NCI-H146 treated with DMSO at 0.1 percent for 48 hours (cell line): ENCODE results near the gene SLC25A1.

Source experiments
- DNase-seq: peaks from one replicate; lab custom pipeline; 2025; ENCODE audit not compliant: unreplicated experiment; lab: John Stamatoyannopoulos, UW

Gene SLC25A1

GRCh38 chr22:19178657-19179496, at the start of gene SLC25A1:
Gene SLC25A1 (minus strand): TSS chr22:19178736. CDS start chr22:19178673, 63 bp downstream.
- DNase-seq, result peak; percentile 17

- no peak for DNase-seq
Observed at GRCh38 chr22:19228179-19228578, 49.6 kb upstream of the SLC25A1 start.

DNA sequence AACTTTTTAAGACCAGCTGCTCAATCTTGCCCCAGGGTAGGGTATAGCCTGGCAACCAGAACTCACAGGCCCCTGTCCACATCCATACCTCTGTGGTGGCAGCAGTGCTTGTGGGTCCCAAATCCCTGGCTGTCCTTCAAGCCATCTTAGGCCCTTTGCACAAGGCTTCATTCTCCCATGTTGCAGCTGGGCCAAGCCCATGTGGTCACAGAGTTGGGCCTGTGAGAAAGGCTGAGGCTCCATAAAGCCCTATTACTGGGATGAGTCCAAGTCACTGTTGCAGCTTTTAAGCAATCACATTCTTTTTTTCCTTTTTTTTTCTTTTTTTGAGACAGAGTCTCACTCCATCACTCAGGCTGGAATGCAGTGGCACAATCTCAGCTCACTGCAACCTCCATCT, 47.9 kb upstream of the SLC25A1 start:
- no peak for DNase-seq

DNA sequence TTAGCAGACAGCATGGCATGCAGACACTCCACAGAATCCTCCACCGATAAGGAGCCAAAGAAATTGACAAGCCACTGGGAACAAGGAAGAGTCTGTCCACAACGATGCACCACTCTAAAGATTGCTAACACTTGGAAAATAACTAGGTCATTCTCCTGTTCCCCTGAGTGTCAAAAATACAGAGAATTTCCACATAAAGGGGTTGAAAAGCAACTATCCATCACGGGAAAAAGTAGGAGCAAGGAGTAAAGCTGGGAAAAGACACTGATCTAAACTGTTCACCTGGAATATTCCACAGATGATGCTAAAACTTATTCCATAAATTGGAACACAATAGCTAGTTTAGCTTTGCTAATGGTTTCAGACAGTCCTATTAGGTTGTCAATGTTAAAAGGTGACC, 47.0 kb upstream of the SLC25A1 start:
- DNase-seq, result no peak

GRCh38 chr22:19224985-19225384, 46.4 kb upstream of the SLC25A1 start:
- no peak for DNase-seq

- no peak for DNase-seq
Observed at GRCh38 chr22:19224557-19224956, 46.0 kb upstream of the SLC25A1 start.

GRCh38 chr22:19223617-19224016, 45.1 kb upstream of the SLC25A1 start:
- no peak for DNase-seq

DNA sequence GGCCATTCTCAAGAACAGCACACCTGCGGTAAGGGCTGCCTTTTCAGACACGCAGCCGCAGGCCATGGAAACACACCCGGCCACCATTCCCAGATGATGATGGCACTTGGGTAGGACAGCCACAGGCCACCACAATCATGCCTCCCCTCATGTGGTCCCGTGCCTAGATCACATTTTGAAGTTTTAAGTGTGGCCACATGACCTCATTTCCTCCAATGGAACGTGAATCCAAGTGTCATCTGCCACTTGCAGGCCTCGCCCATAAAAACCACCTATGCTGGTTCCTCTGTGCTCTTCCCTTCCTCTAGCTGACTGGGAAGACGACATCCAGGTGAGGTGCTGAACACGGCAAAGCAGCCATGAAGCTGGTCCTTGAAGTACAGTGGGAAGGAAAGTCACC, 44.6 kb upstream of the SLC25A1 start:
- DNase-seq, result no peak

- no peak for DNase-seq
Observed at GRCh38 chr22:19222242-19223005, 43.9 kb upstream of the SLC25A1 start.

DNA sequence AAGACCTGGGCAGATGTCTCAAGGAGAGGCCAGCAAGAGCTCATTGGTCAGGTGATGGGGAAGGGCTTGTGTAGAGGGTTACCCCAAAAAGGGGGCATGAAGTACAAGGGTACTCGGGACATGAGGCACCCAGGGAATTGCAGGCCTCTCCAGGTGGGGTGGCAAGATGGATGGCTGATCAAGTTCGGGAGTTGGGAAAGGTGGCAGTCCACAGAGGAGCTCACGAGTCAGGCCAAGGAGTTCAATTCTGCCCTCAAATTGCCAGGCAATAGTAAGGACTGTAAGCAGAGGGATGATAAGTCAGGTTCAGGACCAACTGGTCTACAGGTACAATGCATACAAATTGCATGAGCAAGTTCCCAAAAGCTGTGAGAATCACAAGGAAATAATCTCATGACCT, 42.3 kb upstream of the SLC25A1 start:
- no peak for DNase-seq

DNA sequence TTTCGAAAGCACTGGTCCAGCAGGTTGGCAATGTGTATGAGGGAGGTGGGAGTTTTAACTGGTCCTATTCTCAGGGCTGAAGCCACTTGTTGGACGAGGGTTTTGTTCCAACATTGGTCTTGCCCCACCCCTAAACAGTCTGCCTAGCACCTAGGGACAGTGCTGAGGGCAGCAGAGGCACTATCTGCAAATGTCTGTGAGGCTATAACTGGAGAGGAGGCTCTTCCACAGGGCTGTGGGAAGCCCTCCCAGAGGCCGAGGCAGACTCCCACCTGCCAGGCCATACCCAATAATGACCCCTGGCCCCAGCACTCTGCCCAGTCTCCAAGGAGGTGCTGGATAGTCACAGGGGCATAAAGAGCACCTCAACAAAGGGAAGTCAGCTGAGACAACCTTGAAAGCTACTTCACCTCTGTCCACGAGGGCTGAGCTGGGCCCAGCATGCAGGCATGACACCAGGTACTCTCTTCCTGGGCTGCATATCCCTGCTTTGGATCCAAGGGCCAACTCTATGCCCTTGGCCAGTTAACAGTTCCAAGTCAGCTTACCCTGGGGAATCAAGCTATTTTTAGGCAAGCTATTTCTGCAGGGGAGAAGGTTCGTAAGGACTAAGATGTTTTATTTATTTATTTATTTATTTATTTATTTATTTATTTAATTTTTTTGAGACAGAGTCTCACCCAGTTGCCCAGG, 40.2 kb upstream of the SLC25A1 start:
- no peak for DNase-seq

DNA sequence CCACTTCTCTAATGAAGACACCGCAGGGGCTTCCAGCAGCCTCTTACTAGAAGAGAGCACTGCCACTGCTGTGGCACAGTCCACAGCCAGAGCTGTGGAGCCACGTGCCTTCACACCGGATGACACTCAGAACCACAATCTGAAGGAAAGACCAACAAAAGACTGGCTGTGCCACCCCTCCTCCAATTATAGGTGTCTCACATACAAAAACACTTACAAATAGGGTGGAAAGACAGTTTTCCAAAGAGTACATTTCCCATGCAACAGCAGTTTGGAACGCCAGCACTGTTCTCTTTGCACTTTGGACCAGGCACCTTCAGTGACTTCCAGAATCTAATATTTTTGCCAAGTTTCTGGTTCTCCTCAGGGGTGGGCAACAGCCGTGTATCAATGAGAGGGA, 38.0 kb upstream of the SLC25A1 start:
- no peak for DNase-seq

DNA sequence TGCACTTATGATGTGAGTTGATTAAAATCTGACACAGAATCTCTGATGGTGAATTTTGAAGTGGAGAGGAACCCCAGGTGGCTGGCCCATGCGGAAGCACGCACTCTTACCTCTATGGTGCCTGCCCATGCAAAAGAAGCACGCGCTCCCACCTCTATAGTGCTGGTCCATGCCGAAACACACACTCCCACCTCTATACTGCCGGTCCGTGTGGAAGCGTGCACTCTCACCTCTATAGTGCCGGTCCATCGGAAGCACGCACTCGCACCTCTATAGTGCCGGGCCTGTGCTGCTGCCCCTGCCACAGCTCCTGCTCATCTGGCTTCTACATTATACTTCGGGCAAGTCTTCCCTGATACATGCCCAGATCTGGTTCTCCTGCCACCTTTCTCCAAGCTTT, 36.8 kb upstream of the SLC25A1 start:
- DNase-seq, result no peak

GRCh38 chr22:19214078-19214473, 35.5 kb upstream of the SLC25A1 start:
- no peak for DNase-seq

DNA sequence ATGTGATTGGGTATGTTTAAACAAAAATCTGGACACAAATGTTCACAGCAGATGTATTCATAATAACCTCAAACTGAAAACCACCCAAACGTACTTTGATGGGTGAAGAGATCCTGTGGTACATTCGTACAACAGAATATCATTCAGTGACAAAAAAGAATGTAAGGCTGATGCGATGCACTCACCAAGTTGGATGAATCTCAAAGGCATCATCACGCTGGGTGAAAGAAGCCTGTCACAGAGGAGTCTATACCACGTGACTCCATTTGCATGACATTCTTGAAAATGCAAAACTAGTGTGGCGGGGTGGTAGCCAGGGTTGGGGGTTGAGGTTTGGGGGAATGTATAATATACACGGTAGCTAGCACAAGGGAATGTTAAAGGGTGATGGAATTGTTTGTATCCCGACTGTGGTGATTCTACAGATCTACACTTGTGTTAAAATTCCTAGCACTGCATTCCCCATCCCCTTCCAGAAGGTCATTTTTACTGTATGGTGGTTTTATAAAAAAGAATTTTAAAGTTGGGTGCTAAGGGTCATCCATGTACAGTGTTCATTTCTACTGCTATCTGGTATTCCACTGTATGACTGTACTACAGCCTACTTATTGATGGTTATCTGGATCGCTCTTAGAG, 35.0 kb upstream of the SLC25A1 start:
- DNase-seq, result no peak

DNA sequence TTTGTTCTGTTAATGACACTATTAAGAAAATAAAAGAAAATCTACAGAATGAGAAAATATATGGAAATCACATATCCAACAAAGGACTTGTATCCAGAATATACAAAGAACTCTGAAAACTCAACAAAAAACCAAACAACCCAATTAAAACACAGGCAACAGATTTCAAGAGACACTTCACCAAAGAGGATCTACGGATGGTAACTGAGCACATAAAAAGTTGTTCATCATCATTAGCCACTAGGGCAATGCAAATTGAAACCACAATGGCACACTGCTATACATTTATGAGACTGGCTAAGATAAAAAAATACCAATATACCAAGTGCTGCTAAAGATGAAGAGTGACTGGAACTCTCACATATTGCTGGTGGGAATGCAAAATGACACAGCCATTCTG, 34.5 kb upstream of the SLC25A1 start:
- DNase-seq, result no peak

- DNase-seq, result no peak
Observed at GRCh38 chr22:19212302-19212870, 33.9 kb upstream of the SLC25A1 start.

DNA sequence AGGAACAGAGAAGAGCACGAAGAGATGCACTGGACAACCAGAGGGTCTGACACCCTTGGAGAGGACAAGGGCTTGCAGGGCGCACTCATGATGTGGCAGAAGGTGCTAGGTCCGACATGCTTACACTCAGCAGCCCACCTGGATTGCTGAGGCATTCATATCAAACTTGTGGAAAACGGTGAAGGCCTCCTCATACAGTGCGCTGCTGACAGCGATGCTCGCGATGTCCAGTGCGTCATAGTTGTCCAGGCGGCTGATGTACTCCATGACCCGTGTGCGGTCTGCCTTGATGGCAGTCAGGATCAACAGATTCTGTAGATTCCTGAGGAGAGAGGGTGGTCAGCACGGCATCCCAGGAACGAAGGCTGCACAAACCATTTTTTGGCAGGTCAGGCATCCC, 31.7 kb upstream of the SLC25A1 start:
- no peak for DNase-seq

DNA sequence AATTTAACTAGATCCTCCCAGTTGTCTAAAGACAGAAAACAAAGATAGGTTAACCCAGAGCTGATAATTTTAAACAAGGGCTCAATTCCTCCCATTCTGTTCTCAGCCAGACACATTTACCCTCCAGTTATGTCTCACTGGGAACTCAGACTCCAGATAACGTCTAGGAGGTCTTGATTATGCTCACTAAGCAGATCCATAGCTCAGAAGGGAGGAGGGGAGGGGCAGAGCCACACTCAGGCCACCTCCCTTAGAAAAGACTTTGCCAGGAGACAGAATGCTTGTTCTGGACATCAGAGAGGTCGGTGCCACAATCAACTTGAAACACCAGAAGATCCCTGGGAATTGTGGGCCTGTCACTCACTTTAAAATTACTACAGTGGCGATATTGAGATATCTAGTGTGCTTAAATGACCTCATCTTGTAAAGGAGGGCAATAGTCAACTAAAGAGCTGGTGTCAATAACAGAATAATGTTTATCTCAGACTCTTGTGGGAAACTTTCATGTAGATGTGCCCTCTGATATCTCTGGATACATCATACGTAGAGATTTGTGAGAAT, 29.8 kb upstream of the SLC25A1 start:
- no peak for DNase-seq

DNA sequence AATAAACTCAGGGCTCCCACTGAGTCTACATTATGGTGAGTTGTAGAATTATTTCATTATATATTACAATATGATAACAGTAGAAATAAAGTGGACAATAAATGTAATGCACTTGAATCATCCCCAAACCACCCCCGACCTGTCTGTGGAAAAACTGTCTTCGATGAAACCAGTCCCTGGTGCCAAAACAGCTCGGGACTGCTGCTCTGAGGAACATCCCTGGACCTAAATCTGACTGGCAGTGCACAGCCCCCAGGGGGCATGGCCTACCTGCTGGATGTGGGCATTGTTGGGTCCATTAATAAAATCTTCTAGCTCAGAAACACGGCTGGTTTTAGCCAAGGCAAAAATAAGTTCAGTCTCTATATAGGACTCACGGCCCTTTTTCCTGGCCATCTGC, 29.3 kb upstream of the SLC25A1 start:
- DNase-seq, result no peak

GRCh38 chr22:19207401-19207808, 28.9 kb upstream of the SLC25A1 start:
- no peak for DNase-seq
